K562 (cell line): Measurements from ENCODE around the gene C10orf105. TPM values are rescaled to one million over a fixed set of nuclear protein-coding genes. Genes with fewer than 3 reads are reported as not detected.

Source experiments
- ATAC-seq: fragments of 200-7000 bp; cut with Tn5 transposase; 3 replicates; pipeline ENCODE4 v1.9.1; 2020; ENCODE audit warnings: moderate library complexity
- BruUV-seq: library from RNA; stranded (reverse); fragments of 400-500 nt; replicated peaks from 2 replicates; lab custom pipeline; 2021; lab: Mats Ljungman, UMichigan
- CTCF ChIA-PET: fragments of 300-600 bp; formaldehyde crosslinking; extraction: SDS; loops from one replicate; lab custom pipeline; 2021; ENCODE audit warnings: low intra/inter-chr PET ratio; lab: Yijun Ruan, JAX
- POLR2A ChIA-PET: fragments of 300-600, 350-650 bp; sonication (Branson Sonifier 250); formaldehyde crosslinking; extraction: SDS; loops from one replicate; lab custom pipeline; 2021; ENCODE audit warnings: antibody characterized with exemption, inconsistent platforms; lab: Yijun Ruan, JAX
- DNase-seq, 4 experiments: peaks; one replicate each; pipeline versions ENCODE4 v3.0.0 to v3.0.0-alpha.2; 2011 to 2018; ENCODE audit warnings: low spot score in 3 of 4, mixed read lengths in 3 of 4; ENCODE audit errors: extremely low read depth in 1 of 4
- FAIRE-seq: peaks from 2 replicates; lab custom pipeline; 2011; peaks lifted over from hg19 to GRCh38; lab: Jason Lieb, UNC
- H2AFZ ChIP-seq: 2 replicates; pipeline ENCODE4 v1.6.0; 2011; ENCODE audit warnings: low read depth, low read length, control low read depth, inconsistent platforms
- H3K27ac ChIP-seq: fragments of 200-600 bp; 3 replicates; pipeline ENCODE4 v1.8.0; 2011; ENCODE audit warnings: low read depth, mild to moderate bottlenecking, control low read depth, inconsistent platforms, low read length, moderate library complexity, mixed read lengths; ENCODE audit errors: extremely low read depth
- H3K27me3 ChIP-seq, 2 experiments: fragments of 300-600 bp in 1 of 2; 2 replicates in 1 of 2; 3 replicates in 1 of 2; pipeline versions ENCODE4 v1.6.0 to v1.8.0; 2011; ENCODE audit warnings: inconsistent platforms in 2 of 2, low read length in 2 of 2, mild to moderate bottlenecking in 1 of 2, mixed read lengths in 1 of 2, moderate library complexity in 1 of 2; ENCODE audit not compliant: control insufficient read depth in 2 of 2, insufficient read depth in 2 of 2
- H3K36me3 ChIP-seq: fragments of 300-600 bp; 3 replicates; pipeline ENCODE4 v1.8.0; 2011; ENCODE audit warnings: mild to moderate bottlenecking, low read length, inconsistent platforms; ENCODE audit not compliant: control insufficient read depth, insufficient read depth
- H3K4me1 ChIP-seq, 2 experiments: fragments of 200-600 bp in 1 of 2; replicated peaks in 1 of 2; 2 replicates in 1 of 2; 3 replicates in 1 of 2; pipeline versions ENCODE4 v1.5.1 to v1.8.0; 2011; ENCODE audit warnings: inconsistent platforms in 2 of 2, low read length in 2 of 2, mild to moderate bottlenecking in 1 of 2, mixed read lengths in 1 of 2, moderate library complexity in 1 of 2; ENCODE audit not compliant: control insufficient read depth in 2 of 2, insufficient read depth in 2 of 2
- H3K4me2 ChIP-seq: 2 replicates; pipeline ENCODE4 v1.6.1; 2011; ENCODE audit warnings: low read length, control low read depth, inconsistent platforms, mixed read lengths; ENCODE audit not compliant: insufficient read depth
- H3K4me3 ChIP-seq: fragments of 200-600 bp; sonication (generic), shearing (Covaris generic); 2 replicates; pipeline ENCODE4 v1.5.1; 2016; ENCODE audit warnings: control low read depth, inconsistent platforms
- H3K79me2 ChIP-seq: fragments of 200-600 bp; 3 replicates; pipeline ENCODE4 v1.8.0; 2011; ENCODE audit warnings: low read length, inconsistent platforms; ENCODE audit not compliant: control insufficient read depth, insufficient read depth
- H3K9ac ChIP-seq, 2 experiments: 2 replicates each; pipeline versions ENCODE4 v1.6.0 to v1.6.1; 2011; ENCODE audit warnings: low read depth in 2 of 2, low read length in 2 of 2, control low read depth in 1 of 2, inconsistent platforms in 1 of 2, mild to moderate bottlenecking in 1 of 2, mixed read lengths in 1 of 2; ENCODE audit not compliant: insufficient read depth in 1 of 2
- H3K9me1 ChIP-seq: one replicate; pipeline ENCODE4 v1.6.0; 2011; ENCODE audit warnings: inconsistent platforms, mild to moderate bottlenecking, low read length, moderate library complexity; ENCODE audit not compliant: control insufficient read depth, insufficient read depth
- H3K9me3 ChIP-seq: replicated peaks from 2 replicates; pipeline ENCODE4 v1.5.1; 2011; ENCODE audit warnings: low read depth, low read length, inconsistent platforms; ENCODE audit not compliant: control insufficient read depth, insufficient read depth
- H4K20me1 ChIP-seq: replicated peaks from 2 replicates; pipeline ENCODE4 v1.6.1; 2011; ENCODE audit warnings: low read length, inconsistent platforms, mixed read lengths; ENCODE audit not compliant: control insufficient read depth, insufficient read depth
- BHLHE40 ChIP-seq: IDR thresholded peaks from 2 replicates; pipeline ENCODE4 v1.6.1; 2011; ENCODE audit warnings: low read length, improper control_type of control experiment
- DACH1 ChIP-seq: fragments of 450-650 bp; IDR thresholded peaks from 2 replicates; pipeline ENCODE4 v1.6.1; 2018; ENCODE audit not compliant: partially characterized antibody
- DLX4 ChIP-seq: fragments of 250-450 bp; sonication (Bioruptor Pico); IDR thresholded peaks from 2 replicates; pipeline ENCODE4 v1.6.1; 2021; ENCODE audit warnings: mild to moderate bottlenecking
- EGR1 ChIP-seq: fragments of 450-650 bp; conservative IDR thresholded peaks from 2 replicates; pipeline ENCODE4 v1.6.1; 2017; ENCODE audit warnings: mild to moderate bottlenecking
- ELF4 ChIP-seq: fragments of 450-650 bp; formaldehyde crosslinking; IDR thresholded peaks from 2 replicates; pipeline ENCODE4 v1.4.0; 2022; ENCODE audit warnings: missing genetic modification characterization
- ESRRA ChIP-seq: fragments of 450-650 bp; IDR thresholded peaks from 2 replicates; pipeline ENCODE4 v1.6.1; 2014; ENCODE audit warnings: low read depth, mild to moderate bottlenecking, moderate library complexity, borderline replicate concordance
- HMBOX1 ChIP-seq: sonication (generic); IDR thresholded peaks from 2 replicates; pipeline ENCODE4 v1.6.1; 2016
- MEIS2 ChIP-seq: fragments of 450-650 bp; IDR thresholded peaks from 2 replicates; pipeline ENCODE4 v1.6.1; 2014; ENCODE audit warnings: mild to moderate bottlenecking; ENCODE audit not compliant: partially characterized antibody
- NR2C1 ChIP-seq, 2 experiments: fragments of 450-650 bp; IDR thresholded peaks; 2 replicates each; pipeline ENCODE4 v1.6.1; 2017; ENCODE audit warnings: mild to moderate bottlenecking in 2 of 2, antibody characterized with exemption in 1 of 2, inconsistent platforms in 1 of 2, missing compliant biosample characterization in 1 of 2, missing genetic modification characterization in 1 of 2
- SIN3A ChIP-seq, 2 experiments: fragments of 150-350 bp in 1 of 2; IDR thresholded peaks; 2 replicates each; pipeline ENCODE4 v1.6.1; 2011 to 2016; ENCODE audit warnings: borderline replicate concordance in 2 of 2, low read depth in 2 of 2, low read length in 2 of 2, mild to moderate bottlenecking in 2 of 2, moderate library complexity in 2 of 2; ENCODE audit not compliant: control insufficient read depth in 1 of 2
- ZNF589 ChIP-seq: fragments of 200-800 bp; sonication (Bioruptor generic); IDR thresholded peaks from 2 replicates; pipeline ENCODE4 v1.6.1; 2016; ENCODE audit warnings: low read depth, missing genetic modification characterization, missing compliant biosample characterization
- WGBS: fragments of 100-300 bp; shearing (Covaris generic); methylation state at CpG from one replicate; pipeline ENCODE4 v1.1.6; 2016; ENCODE audit warnings: low coverage, mixed read lengths; ENCODE audit not compliant: insufficient coverage; ENCODE audit errors: missing lambda C conversion rate; 5-methylcytosine and 5-hydroxymethylcytosine counted together
- in situ Hi-C: fragments of 300-500 bp; cut with MboI; formaldehyde crosslinking; loops from 4 replicates; pipeline ENCODE4 v1.15.0; 2018; ENCODE audit warnings: inconsistent platforms, mixed read lengths
- intact Hi-C: fragments of 100-400 bp; cut with micrococcal nuclease; formaldehyde crosslinking; loops from 2 replicates; pipeline ENCODE4 v1.14.2; 2022
- polyA plus RNA-seq, 8 experiments: library from polyadenylated mRNA; depleted of rRNA in 4 of 8; stranded (reverse) in 5 of 8; unstranded in 3 of 8; fragments of >200 nt; fragmentation: Nextera tagmentation in 2 of 8; fragmentation: Illumina TruSeq in 1 of 8; extraction: Ambion mirVana in 2 of 8; extraction: Trizol in 1 of 8; gene quantifications; 2 replicates each; pipeline versions ENCODE4 v1.2.1 to v1.2.3, GENCODE V29; 2011 to 2014; ENCODE audit warnings: inconsistent platforms in 1 of 8, missing spikeins in 1 of 8
- total RNA-seq, 7 experiments: library from RNA; depleted of rRNA in 6 of 7; stranded (reverse); fragments of >200 nt in 6 of 7; fragmentation: Illumina TruSeq in 2 of 7; extraction: Trizol in 2 of 7; gene quantifications; 2 replicates each; pipeline versions ENCODE4 v1.2.1 to v1.2.3, GENCODE V29; 2011 to 2021; ENCODE audit warnings: low replicate concordance in 1 of 7

Gene C10orf105
- total and polyA plus RNA-seq, 9 of the 15 experiments (the other 6 are each of a cell fraction or from before 2014, with no cell fraction given): 0.03 to 0.25 (median 0.04) TPM; not detected in 3

- peak; percentile 59 for ATAC-seq
- Histone ChIP-seq H3K9ac (0 out of 4 replicates have a peak overlapping the region, but pooled peaks of 1 of the 2 experiments have one; percentile 2), H3K4me1 (peaks cover 31 to 32% of the 10 kb centered on the region in 2 experiments), H3K9me1 (no peaks in the 10 kb centered on the region), H3K9me3 (no peaks in the 10 kb centered on the region), H3K27ac (no peak overlapping the region), H3K4me3 (no peak overlapping the region), H3K79me2 (no peaks in the 10 kb centered on the region), H4K20me1 (no peaks in the 10 kb centered on the region; the same call in none of the 2 replicates), H2AFZ (no peak overlapping the region), H3K4me2 (no peak overlapping the region), H3K36me3 (no peaks in the 10 kb centered on the region), H3K27me3 (peaks cover 0 to 6% of the 10 kb centered on the region in 2 experiments; a peak in 2 of 5 replicates)
- no TSS peak for BruUV-seq
- peak; percentile 48 to 76 (median 66) for DNase-seq
- ChIA-PET POLR2A (interaction anchor here (0.5 to 1.2 kb wide), 10 partner anchors 10 to 209 kb away, joined by 3 to 6 read pairs (median 3); no protein-coding TSS in a partner anchor), CTCF (no interaction called here)
- WGBS: 32% methylated on average over 10 of the region's 10 CpGs
- intact Hi-C loops: no loop called here
- in situ Hi-C loops: no loop called here
- FAIRE-seq: no peak
- TF ChIP-seq EGR1 (peak; percentile 23; the same call in 1 of the 2 replicates), ZNF589 (CRISPR knock-in tag) (no peak), MEIS2 (peak; percentile 85), ESRRA (peak; percentile 45; the same call in 1 of the 2 replicates), DLX4 (CRISPR knock-in tag) (no peak), HMBOX1 (peak; percentile 67; the same call in 1 of the 2 replicates), ELF4 (CRISPR knock-in tag) (no peak), BHLHE40 (peak; percentile 63), DACH1 (peak; percentile 69), NR2C1 (IDR thresholded peaks at IDR 0.05) (no peak), NR2C1 (tag; IDR thresholded peaks at IDR 0.05) (0 out of 2 replicates have a peak, but pooled peaks have one; percentile 61), SIN3A (IDR thresholded peaks at IDR 0.05; ENCODE audit: borderline replicate concordance in 2 of 2, control insufficient read depth in 1 of 2, low read depth in 2 of 2, low read length in 2 of 2) (peak in 1 of 2 experiments; percentile 73; a peak in 1 of 4 replicates)
Observed at GRCh38 chr10:71766717-71767419, 47.3 kb upstream of the C10orf105 start.
